Measurements from ENCODE around the gene ANKH.

The ANKH gene

DNA sequence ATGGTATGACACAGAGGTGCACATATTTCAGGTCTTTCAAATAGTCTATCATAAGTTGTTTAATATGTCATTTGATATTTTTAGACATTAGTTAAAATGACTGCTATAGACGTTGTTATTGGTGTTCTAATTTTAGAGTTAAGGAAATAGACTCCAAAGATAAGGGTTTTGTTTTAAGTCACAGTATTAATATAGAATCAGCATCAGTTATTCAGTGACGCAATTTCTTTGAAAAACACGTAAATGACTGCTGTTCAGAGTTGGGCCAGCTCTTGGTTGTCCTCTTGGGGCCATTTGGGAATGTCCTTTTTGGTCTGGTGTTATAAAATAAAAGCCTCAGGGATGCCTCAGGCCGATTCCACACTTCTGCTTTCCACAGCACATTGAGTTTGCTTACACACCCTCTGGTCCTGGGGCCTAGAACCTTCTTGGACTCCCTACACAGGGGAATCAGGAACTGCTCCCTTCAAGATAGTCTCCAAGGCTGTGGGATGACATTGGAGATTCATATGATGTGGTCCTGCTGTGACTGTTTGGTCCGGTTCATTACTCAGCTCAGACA is 192.7 kb downstream of the ANKH start:
- DNase-seq, result no peak

DNA sequence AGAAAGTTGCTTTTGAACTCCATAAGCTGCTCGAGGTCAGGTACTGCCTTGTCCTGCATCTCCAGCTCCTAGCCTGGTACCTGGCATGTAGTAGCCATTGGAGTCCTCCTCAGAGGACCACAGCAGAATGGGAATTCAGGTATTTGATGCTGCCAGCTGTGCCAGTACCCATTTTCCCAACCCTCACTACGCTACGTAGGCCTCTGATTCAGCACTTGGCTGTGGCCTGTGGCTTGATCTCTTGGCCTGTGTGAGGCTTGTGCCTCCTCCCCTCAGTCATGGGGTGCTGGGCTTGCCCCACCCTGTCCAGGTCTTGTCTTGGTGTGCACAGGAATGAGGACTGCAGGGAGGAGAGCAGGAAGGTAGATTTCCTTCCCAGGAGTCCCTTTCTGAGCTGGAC is 195.3 kb downstream of the ANKH start:
- DNase-seq, result no peak

DNA sequence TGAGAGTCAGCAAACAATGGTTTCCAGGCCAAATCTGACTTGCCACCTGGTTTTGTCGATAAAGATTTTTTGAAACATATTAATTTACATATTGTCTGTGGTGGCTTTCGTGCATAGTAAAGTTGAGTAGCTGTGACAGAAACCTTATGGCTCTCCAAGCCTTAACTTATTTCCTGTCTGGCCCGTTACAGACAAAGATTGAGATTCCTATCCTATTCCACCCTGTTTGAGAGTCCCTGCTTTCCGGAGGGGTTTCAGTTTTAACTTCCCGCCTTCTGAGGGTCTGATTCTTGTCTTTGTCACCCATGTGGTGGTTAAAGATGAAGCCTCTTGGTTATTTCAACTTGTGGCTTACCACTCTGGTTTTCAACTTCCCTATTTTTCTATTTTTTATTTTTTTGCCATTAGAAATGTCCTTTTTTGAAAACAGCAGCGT is 195.7 kb downstream of the ANKH start:
- DNase-seq, result no peak

DNA sequence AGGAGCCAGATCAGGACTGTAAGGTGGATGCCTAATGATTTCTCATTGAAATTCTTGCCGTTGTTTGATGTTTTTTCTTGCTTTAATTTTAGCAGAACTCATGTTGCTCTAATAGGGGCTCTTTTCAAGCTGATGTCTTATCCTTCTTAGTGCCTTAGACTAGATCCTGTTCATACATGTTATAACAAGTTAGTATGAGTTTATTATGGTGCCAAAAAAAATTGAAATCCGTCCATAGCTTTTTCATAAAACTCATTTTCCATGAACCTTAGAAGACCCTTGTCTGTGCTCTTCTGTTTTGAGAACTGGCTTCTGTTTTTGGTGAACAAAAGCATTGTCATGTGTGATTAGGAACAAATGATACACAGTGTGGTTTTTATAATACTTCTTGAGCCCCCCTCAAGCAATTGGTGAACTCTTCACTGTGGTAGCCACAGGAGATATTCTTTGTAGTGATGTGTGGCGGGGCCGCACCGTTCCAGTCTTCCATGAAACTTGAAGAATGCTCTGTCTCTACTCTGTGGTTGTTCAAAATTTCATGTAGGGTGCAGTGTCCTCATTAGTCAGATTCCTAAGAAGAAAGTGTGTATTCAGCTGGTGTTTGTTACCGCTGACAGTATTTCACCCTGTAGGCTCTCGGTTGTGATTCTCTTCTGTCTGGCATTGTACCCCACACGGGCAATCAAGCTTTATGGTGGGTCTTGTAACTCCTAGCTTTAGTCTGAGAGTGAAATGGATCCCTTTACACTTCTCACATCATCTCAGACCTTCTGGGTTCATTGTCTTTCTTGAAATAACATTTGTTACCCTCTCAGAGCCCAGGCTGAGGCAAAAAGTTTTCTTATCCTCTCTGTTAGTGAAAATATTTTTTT is 196.4 kb downstream of the ANKH start:
- DNase-seq, result no peak

DNA sequence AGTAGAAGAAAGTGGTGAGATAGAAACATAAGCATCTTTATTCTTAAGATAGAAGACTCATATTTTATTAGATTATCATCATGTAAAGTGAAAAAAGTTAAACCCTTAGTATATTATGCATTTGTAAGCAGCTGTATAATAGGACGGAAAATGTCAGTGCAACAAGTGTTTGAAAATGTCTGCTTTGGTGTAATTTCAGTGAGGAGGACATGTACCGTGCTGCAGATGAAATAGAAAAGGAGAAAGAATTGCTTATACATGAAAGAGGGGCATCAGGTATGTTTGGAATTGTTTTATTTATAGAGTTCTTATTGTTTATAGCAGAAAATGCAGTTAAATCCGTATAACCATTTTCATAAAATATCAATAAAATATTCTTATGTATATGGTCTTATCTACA is 198.1 kb downstream of the ANKH start:
- no peak for DNase-seq

DNA sequence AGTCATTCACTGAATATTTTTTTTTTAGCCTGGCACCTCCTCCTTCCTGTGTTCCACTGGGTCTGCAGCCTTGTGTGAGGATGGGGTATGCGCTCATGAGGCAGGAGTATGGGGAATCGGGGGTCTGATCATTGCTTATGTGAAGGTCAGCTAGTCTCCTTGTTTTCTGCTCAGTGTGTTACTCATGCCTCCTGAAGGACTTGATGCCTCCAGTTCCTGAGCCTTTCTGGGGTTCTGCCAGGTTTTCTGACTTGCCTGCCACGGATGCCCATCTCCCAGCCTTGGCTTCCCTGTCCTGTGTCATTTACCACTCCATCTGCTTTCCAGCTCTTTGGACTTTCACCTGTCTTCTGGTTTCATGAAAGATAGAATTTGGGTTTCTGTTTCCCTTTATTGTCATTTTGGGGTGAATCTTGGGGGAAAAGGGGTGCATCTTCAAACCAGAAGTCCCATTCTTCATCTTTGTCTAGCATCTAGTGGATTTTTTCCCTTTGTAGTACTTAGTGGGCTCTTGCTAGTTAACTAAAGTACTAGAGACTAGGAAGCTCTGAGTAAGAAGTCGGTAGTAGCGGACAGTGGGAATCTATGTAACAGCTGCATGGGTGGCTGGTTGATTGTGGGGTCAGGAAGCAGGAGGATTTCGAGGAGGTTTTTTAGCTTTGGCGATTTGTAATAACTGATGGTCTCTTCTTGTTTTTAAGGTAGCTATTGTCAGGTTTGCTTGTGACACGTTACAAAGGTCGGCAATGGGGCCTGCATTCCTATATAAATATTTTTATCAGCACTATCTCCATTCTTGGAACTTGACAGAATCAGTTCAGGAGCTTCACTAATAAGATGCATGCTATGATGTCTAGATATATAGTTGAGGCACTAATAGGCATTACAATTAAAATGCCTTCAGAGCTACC is 198.8 kb downstream of the ANKH start:
- no peak for DNase-seq

DNA sequence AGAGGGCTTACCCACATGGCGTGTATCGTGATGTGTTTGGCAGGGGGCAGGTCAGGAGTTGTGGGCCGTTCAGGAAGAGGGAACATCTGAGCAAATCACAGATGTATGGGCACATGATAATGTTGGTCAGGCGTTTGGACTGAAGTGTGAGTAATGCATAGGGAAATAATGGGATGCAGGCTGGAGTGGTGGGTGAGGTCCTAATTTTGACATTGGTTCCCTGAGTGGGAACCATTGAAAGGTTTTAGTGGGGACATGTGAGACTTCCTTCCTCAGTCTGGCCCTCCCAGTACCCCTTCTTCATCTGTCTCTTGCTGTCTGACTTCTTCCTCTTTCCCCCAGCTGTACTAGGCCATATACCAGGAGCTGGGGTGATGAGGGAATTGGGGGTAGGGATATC is 199.5 kb downstream of the ANKH start:
- DNase-seq, result no peak

DNA sequence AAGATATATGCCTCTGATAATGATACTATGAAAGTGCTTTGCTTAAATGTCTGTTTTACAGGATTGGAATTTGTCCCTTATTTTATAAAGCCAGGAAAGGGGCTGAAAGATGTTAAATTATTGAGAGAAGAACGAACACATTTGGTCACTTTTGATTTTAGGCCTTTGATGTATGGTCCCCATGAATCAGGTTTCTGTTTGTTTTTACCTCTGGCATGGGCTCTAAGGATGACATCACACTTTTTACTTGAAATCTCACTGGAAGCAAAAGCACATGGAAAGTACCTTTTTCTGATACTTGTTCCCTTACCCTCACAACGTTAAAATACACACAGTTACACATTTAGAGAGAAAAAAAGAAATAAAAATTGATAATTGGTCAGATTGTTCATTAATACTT is 200.2 kb downstream of the ANKH start:
- DNase-seq, result no peak

DNA sequence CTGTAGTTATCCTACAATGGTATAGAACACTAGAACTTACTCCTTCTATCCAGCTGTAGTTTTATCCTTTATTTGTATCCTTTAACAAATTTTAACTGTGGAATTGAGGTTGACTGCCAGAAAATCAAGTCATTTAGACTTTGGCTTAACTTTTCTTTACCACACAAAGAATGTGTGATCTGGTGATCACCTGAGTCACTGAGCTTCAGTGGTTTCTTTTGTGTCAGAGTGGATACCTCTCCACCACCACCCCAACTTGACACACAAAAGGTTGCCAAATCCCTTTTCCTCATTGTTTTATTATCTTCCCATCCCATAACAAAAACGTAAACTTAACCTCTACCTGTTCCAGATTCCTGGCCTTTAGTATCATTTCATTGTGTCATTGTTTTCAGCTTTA is 201.6 kb downstream of the ANKH start:
- DNase-seq, result no peak

DNA sequence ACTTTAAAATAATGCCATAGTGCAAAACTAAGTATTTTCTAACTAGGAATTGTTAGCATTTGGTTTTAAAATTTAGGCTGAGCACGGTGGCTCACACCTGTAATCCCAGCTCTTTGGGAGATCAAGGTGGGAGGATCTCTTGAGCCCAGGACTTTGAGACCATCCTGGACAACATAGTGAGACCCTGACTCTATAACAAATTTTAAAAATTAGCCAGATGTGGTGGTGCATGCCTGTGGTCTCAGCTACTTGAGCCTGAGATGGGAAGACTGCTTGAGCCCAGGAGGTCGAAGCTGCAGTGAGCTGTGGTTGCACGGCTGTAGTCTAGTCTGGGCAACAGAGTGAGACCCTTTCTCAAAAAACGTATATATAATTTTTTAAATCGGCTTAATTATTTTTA is 202.2 kb downstream of the ANKH start:
- no peak for DNase-seq

DNA sequence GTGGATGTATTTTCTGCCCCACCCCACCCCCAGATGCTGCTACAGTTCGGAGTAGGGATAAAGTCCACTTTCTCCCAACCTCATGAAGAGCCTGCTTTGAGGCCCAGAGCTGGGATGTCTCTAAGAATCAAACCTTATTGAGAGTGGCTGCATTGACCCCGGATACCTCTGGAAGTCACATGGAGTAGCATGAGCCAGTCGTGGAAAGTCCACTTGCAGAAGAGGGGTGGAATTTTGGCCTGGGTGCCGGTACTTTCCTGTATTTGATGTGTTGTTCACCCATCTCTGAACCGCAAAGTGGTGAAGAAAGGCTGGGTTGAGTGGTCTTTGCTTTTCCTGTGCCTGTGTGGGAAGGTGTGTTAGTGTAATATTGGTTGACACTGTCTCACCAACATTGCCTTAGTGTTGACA is 203.4 kb downstream of the ANKH start:
- no peak for DNase-seq

DNA sequence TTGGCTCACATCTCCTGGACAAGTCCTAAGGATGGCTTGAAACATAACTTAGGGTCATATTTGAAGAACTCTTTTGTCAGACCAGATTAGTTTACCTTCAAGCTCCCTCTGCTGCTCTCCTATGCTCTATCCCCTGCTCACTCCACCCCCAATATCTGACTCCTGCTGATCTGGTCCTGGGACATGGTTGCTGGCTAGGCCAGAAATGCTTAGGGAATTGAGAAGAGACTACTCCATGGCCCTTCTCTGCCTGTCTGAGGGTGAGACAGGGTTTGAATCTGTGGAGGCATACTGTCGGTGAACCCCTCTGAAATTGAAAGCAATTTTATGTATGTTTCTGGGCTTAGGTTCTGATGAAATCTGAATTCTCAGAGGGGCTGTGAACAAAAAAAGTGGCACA is 203.8 kb downstream of the ANKH start:
- DNase-seq, result no peak

DNA sequence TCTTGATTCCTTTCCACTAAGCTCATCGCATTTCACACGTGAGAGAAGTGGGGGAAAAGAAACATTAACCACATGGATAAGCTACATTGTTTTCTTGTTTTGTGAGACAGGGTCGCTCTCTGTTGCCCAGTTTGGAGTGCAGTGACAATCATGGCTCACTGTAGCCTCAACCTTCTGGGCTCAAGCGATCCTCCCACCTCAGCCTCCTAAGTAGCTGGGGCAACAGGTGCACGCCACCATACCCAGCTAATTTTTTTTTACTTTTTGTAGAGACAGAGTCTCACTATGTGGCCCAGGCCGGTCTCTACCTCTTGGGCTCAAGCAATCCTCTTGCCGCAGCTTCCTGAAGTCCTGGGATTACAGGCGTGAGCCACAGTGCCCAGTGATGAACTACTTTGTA is 204.3 kb downstream of the ANKH start:
- no peak for DNase-seq

DNA sequence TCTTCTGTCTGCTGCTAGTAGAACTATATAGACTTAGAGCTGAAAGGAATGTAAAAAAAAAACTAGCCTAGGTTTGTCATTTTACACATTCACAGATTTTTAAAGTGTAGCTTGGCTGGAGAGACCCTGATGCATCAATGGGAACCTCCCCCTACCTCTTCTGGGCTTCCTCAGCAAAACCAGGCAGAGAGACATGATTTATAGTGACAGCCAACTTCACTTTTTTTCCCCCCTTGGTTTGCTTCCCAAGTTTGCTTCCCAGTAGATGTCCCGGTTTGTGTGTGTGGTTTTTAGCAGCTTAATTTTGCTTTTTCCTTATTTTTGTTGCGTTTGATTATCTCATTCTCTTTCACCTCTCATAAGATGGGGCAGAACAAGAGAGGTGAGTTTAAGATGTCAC is 205.2 kb downstream of the ANKH start:
- DNase-seq, result no peak

DNA sequence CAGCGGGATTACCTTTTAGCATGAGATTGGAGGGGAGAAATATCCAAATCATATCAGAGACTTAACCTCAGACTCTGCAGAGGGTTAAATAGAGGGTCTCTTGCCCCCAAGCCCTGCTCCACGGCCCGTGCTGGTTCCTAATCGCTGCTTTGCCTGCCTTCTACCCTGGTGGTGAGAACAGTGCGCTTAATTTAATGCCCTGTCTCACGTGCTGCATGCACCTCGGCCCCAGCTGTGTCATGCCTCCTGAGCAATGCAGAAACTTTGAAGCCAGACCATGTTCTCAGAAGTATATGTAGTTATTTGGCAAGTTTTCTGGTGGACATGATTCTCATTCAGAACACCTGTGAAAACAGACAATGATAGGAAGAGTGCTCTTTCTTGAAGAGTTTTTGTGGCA is 205.6 kb downstream of the ANKH start:
- DNase-seq, result peak; percentile 12

DNA sequence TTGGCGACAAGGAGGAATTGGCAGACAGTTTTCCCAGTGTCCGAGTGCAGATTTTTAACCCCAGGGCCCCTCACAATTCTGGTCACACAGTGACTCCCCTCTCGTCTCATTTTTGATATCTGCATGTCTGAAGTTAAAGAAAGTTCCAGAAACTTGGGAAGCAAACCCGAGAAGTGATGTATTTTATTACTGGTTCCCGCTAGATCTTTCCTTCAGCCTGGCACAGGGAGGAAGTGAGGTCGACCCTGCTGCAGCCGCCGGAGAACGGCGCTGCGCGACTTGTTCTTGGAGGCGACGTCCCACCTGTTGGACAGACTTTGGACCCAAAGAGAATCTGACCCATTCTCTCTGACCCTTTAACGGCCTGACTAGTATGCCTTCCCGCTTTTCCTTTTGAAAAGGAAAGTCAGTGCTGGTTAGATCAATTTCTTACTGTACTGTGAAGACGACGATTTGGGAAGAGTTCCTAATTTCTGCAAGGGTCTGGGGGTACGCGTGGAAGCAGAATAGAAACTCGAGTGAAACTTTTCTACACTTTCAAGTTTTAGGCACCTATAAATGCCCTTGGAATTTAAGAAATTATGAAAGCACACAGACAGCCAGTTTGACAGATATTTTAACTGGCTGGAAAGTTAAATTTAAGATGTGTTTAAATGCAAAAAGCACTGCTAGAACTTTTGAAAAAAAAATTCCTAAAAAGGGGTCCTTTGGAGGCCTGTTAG is 206.3 kb downstream of the ANKH start:
- DNase-seq, result no peak

DNA sequence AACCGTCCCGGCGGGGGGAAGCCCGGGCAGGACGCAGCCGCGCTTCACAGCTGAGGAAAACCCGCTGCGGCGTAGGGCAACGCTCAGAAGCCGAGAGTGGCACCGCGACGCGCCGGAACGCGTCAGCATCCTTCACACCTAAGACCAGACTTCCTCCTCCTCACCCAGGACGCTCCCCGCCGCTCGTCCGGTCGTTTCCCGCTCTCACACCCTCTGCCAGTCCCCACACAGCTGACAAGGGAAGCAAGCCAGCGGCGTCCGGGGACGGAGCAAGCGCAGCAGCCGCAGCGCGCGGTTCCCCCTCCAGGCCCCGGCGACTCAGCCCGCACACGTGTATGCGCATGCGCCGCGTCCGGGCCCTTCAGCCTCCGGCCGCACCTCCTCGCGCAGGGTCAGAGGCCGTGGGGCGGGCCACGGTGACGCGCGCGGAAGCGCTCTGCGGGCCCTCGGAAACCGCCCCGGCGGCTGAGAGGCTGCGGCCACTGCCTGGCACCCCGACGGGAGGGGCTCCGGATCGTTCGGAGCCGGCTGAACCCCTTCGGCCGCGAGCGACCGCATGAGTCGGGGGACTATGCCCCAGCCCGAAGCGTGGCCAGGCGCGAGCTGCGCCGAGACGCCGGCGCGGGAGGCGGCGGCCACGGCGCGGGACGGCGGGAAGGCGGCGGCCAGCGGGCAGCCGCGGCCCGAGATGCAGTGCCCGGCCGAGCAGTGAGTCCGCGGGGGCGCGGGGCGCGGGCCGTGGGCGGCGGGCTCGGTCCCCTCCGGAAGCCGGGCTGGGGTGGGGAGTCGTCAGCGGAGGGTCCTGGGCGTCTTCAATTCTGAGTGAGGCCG is 207.1 kb downstream of the ANKH start, which contains the start of gene OTULIN:
Gene OTULIN, plus strand, starts transcription at position 449 of the 831 bp plus-strand sequence. Its CDS starts 108 bp downstream, at position 557.
- DNase-seq, result peak; percentile 86

DNA sequence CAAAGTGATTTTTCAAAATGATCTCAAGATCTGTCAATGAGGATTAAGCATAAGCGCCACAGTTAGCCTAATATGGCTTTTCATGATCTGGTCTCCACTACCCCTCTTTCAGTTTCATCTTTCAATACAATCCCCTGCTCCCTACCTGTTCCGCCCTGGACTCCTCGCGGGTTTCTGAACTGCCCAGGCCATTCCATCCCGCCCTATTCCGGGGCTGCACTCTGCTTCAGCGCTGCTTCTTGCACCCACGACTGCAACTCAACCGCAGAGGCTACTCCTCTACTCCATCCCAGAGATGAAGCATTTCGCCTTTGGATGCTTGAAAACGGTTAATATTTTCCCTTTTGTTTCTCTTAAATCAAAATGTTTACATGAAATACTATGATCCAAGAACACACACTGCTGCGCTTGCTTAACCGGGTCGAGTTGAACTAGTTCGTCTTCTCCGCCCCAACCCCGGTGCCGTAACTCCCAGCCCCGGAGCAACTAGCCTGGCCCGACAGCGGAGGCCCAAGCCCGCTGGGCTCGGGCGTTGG is 207.8 kb downstream of the ANKH start:
- DNase-seq, result peak; percentile 6

DNA sequence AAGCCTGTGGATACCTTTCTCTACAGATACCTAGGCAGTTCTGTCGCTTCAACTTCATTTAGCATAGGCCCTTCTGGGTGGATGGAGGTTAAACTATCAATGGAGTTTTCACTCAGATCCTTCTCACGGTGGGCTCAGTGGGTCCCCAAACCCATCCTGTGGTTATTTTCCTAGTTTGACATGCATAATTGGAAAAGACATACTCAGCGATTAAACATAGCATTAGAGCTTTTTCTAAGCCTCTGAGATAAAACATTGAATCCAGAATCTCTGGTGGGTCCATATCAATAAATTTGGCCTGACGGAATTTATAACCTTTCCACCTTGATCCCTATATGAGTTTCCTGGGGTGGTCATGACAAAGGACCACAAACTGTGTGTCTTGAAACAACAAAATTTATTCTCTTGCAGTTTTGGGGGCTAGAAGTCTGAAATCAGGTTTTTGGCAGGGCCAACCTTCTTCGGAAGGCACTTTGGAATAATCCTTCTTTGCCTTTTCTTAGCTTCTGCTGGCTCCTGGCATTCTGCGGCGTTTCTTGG is 208.8 kb downstream of the ANKH start:
- no peak for DNase-seq

DNA sequence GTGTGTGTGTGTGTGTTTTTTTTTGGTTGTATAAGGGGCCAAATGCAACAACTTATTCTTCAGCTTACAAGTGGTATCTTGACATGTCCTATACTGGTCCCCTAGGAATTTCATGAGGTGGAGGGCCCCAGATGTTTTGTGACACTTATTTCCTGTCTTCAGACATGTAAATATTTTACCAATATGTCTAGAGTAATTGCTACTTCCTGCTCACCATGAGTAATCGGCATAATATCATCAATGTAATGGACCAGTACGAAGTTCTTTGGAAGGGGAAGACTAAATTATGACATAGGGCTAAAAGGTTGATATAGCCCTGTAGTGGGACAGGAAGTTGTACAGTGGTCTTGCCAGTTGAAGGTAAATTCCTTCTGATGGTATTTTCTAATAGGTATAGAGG is 210.7 kb downstream of the ANKH start:
- DNase-seq, result no peak
